WTC11 (cell line): Measurements from ENCODE around the gene POLR3B. TPM values are rescaled to one million over a fixed set of nuclear protein-coding genes. Genes with fewer than 3 reads are reported as not detected.
A peak's percentile ranks its signal among the peaks of the same experiment; 100 is the strongest.

ENCODE experiments used
- ATAC-seq: fragments of 200-7000 bp; cut with Tn5 transposase; 2 replicates; pipeline ENCODE4 v1.10.0; 2021; ENCODE audit warnings: mild to moderate bottlenecking, moderate library complexity
- CTCF ChIA-PET: fragments of 300-600 bp; sonication (Branson Sonifier 250); formaldehyde crosslinking; loops from one replicate; lab custom pipeline; 2021; ENCODE audit warnings: antibody characterized with exemption; lab: Charles Lee
- POLR2A ChIA-PET: fragments of 350-600 bp; sonication (Branson Sonifier 250); formaldehyde crosslinking; loops from one replicate; lab custom pipeline; 2021; ENCODE audit warnings: antibody characterized with exemption; lab: Charles Lee
- DNase-seq: peaks from one replicate; pipeline ENCODE4 v3.0.0; 2021; ENCODE audit warnings: low spot score
- H3K27ac Mint-ChIP-seq: 2 replicates; pipeline ENCODE4 v1.8.0; 2021; ENCODE audit warnings: mixed read lengths
- H3K27me3 Mint-ChIP-seq: 2 replicates; pipeline ENCODE4 v1.8.0; 2021; ENCODE audit warnings: low read depth, mild to moderate bottlenecking, moderate library complexity, mixed read lengths
- H3K36me3 Mint-ChIP-seq: 2 replicates; pipeline ENCODE4 v1.8.0; 2021; ENCODE audit warnings: mixed read lengths
- H3K4me1 Mint-ChIP-seq: 2 replicates; pipeline ENCODE4 v1.8.0; 2022; ENCODE audit warnings: mixed read lengths
- H3K4me3 Mint-ChIP-seq: 2 replicates; pipeline ENCODE4 v1.8.0; 2021; ENCODE audit warnings: mild to moderate bottlenecking, moderate library complexity, mixed read lengths
- H3K9me3 Mint-ChIP-seq: 2 replicates; pipeline ENCODE4 v1.8.0; 2021; ENCODE audit warnings: mixed read lengths
- EMX1 ChIP-seq: fragments of 250-450 bp; sonication (Bioruptor Pico); IDR thresholded peaks from 2 replicates; pipeline ENCODE4 v1.8.0; 2021; ENCODE audit warnings: mild to moderate bottlenecking
- ESRRA ChIP-seq: sonication (generic); formaldehyde crosslinking; IDR thresholded peaks from 2 replicates; pipeline ENCODE4 v1.8.1; 2022; ENCODE audit warnings: mild to moderate bottlenecking, missing genetic modification reagents, borderline replicate concordance
- GTF2I ChIP-seq: fragments of 250-450 bp; sonication (Bioruptor Pico); conservative IDR thresholded peaks from 2 replicates; pipeline ENCODE4 v1.4.0; 2021; ENCODE audit warnings: mild to moderate bottlenecking
- HMGA2 ChIP-seq: fragments of 250-450 bp; sonication (Bioruptor Pico); IDR thresholded peaks from 2 replicates; pipeline ENCODE4 v1.4.0; 2021; ENCODE audit warnings: mild to moderate bottlenecking, moderate library complexity
- NFYB ChIP-seq: sonication (generic); formaldehyde crosslinking; conservative IDR thresholded peaks from 2 replicates; pipeline ENCODE4 v1.8.0; 2022; ENCODE audit warnings: low read depth, missing genetic modification reagents
- NR3C1 ChIP-seq: sonication (generic); formaldehyde crosslinking; conservative IDR thresholded peaks from 2 replicates; pipeline ENCODE4 v1.8.1; 2023; ENCODE audit warnings: low read depth, mild to moderate bottlenecking, missing genetic modification reagents
- TP53 ChIP-seq: sonication (generic); formaldehyde crosslinking; IDR thresholded peaks from 2 replicates; pipeline ENCODE4 v1.8.1; 2023; ENCODE audit warnings: mild to moderate bottlenecking, missing genetic modification reagents
- ZNF219 ChIP-seq: sonication (generic); formaldehyde crosslinking; IDR thresholded peaks from 2 replicates; pipeline ENCODE4 v1.8.0; 2023; ENCODE audit warnings: missing genetic modification reagents, mild to moderate bottlenecking, borderline replicate concordance
- total RNA-seq: library from RNA; stranded (reverse); gene quantifications from 3 replicates; pipeline ENCODE4 v1.2.3, GENCODE V29; 2021
- TF ChIP-seq, protein P1 (sequence below): sonication (generic); formaldehyde crosslinking; IDR thresholded peaks from 2 replicates; pipeline ENCODE4 v1.8.0; 2022; ENCODE audit warnings: mild to moderate bottlenecking, missing genetic modification reagents
- TF ChIP-seq, protein P2 (sequence below): sonication (generic); formaldehyde crosslinking; IDR thresholded peaks from 2 replicates; pipeline ENCODE4 v1.8.1; 2023; ENCODE audit warnings: mild to moderate bottlenecking, missing genetic modification reagents, borderline replicate concordance
- TF ChIP-seq, protein P3 (sequence below): sonication (generic); formaldehyde crosslinking; IDR thresholded peaks from 2 replicates; pipeline ENCODE4 v1.8.0; 2022; ENCODE audit warnings: mild to moderate bottlenecking, missing genetic modification reagents
- TF ChIP-seq, protein P4 (sequence below): sonication (generic); formaldehyde crosslinking; IDR thresholded peaks from 2 replicates; pipeline ENCODE4 v1.8.0; 2023; ENCODE audit warnings: missing genetic modification reagents, mild to moderate bottlenecking, borderline replicate concordance
- TF ChIP-seq, protein P5 (sequence below): fragments of 250-450 bp; sonication (Bioruptor Pico); IDR thresholded peaks from 2 replicates; pipeline ENCODE4 v2.1.2; 2022; ENCODE audit warnings: mild to moderate bottlenecking, moderate library complexity
- TF ChIP-seq, protein P6 (sequence below): fragments of 250-450 bp; sonication (Bioruptor Pico); IDR thresholded peaks from 2 replicates; pipeline ENCODE4 v1.9.0; 2021; ENCODE audit warnings: mild to moderate bottlenecking, borderline replicate concordance

Gene POLR3B
- total RNA-seq, 1 experiment from 2014 or later: 9.0 TPM

DNA sequence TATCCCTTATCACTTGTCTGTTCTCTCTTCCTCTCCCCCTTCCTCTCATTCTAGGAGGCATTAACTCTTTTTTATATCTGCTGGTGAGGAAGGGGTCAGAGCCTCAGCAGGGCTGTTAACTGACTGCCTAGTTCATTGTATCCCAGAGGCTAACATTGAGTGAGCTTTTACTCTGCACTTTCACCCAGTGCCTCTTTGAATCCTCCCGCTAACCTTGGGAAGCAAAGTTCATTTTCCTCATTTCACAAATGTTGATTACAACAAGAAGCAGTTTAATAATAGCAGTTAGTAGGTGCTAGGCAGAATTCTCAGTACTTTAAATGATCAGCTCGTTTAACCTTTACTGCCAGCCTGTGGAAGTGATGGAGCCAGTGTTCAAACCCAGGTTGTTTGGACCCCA, 75.5 kb downstream of the POLR3B start:
- Mint-ChIP-seq H3K27ac (peak overlapping the region; percentile 11; the same call in 1 of the 2 replicates), H3K4me3 (no peak overlapping the region), H3K36me3 (no peaks in the 10 kb centered on the region; the same call in none of the 2 replicates), H3K27me3 (no peaks in the 10 kb centered on the region), H3K9me3 (no peaks in the 10 kb centered on the region), H3K4me1 (no peaks in the 10 kb centered on the region)
- TF ChIP-seq, protein P1, sequence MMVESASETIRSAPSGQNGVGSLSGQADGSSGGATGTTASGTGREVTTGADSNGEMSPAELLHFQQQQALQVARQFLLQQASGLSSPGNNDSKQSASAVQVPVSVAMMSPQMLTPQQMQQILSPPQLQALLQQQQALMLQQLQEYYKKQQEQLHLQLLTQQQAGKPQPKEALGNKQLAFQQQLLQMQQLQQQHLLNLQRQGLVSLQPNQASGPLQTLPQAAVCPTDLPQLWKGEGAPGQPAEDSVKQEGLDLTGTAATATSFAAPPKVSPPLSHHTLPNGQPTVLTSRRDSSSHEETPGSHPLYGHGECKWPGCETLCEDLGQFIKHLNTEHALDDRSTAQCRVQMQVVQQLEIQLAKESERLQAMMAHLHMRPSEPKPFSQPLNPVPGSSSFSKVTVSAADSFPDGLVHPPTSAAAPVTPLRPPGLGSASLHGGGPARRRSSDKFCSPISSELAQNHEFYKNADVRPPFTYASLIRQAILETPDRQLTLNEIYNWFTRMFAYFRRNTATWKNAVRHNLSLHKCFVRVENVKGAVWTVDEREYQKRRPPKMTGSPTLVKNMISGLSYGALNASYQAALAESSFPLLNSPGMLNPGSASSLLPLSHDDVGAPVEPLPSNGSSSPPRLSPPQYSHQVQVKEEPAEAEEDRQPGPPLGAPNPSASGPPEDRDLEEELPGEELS: no peak
- TF ChIP-seq ESRRA (no peak), NR3C1 (no peak), EMX1 (no peak), NFYB (no peak), ZNF219 (CRISPR knock-in tag) (no peak)
- TF ChIP-seq, protein P2, sequence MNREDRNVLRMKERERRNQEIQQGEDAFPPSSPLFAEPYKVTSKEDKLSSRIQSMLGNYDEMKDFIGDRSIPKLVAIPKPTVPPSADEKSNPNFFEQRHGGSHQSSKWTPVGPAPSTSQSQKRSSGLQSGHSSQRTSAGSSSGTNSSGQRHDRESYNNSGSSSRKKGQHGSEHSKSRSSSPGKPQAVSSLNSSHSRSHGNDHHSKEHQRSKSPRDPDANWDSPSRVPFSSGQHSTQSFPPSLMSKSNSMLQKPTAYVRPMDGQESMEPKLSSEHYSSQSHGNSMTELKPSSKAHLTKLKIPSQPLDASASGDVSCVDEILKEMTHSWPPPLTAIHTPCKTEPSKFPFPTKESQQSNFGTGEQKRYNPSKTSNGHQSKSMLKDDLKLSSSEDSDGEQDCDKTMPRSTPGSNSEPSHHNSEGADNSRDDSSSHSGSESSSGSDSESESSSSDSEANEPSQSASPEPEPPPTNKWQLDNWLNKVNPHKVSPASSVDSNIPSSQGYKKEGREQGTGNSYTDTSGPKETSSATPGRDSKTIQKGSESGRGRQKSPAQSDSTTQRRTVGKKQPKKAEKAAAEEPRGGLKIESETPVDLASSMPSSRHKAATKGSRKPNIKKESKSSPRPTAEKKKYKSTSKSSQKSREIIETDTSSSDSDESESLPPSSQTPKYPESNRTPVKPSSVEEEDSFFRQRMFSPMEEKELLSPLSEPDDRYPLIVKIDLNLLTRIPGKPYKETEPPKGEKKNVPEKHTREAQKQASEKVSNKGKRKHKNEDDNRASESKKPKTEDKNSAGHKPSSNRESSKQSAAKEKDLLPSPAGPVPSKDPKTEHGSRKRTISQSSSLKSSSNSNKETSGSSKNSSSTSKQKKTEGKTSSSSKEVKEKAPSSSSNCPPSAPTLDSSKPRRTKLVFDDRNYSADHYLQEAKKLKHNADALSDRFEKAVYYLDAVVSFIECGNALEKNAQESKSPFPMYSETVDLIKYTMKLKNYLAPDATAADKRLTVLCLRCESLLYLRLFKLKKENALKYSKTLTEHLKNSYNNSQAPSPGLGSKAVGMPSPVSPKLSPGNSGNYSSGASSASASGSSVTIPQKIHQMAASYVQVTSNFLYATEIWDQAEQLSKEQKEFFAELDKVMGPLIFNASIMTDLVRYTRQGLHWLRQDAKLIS: no peak
- TF ChIP-seq, protein P3, sequence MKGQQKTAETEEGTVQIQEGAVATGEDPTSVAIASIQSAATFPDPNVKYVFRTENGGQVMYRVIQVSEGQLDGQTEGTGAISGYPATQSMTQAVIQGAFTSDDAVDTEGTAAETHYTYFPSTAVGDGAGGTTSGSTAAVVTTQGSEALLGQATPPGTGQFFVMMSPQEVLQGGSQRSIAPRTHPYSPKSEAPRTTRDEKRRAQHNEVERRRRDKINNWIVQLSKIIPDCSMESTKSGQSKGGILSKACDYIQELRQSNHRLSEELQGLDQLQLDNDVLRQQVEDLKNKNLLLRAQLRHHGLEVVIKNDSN (CRISPR knock-in tag): no peak
- TF ChIP-seq, protein P4, sequence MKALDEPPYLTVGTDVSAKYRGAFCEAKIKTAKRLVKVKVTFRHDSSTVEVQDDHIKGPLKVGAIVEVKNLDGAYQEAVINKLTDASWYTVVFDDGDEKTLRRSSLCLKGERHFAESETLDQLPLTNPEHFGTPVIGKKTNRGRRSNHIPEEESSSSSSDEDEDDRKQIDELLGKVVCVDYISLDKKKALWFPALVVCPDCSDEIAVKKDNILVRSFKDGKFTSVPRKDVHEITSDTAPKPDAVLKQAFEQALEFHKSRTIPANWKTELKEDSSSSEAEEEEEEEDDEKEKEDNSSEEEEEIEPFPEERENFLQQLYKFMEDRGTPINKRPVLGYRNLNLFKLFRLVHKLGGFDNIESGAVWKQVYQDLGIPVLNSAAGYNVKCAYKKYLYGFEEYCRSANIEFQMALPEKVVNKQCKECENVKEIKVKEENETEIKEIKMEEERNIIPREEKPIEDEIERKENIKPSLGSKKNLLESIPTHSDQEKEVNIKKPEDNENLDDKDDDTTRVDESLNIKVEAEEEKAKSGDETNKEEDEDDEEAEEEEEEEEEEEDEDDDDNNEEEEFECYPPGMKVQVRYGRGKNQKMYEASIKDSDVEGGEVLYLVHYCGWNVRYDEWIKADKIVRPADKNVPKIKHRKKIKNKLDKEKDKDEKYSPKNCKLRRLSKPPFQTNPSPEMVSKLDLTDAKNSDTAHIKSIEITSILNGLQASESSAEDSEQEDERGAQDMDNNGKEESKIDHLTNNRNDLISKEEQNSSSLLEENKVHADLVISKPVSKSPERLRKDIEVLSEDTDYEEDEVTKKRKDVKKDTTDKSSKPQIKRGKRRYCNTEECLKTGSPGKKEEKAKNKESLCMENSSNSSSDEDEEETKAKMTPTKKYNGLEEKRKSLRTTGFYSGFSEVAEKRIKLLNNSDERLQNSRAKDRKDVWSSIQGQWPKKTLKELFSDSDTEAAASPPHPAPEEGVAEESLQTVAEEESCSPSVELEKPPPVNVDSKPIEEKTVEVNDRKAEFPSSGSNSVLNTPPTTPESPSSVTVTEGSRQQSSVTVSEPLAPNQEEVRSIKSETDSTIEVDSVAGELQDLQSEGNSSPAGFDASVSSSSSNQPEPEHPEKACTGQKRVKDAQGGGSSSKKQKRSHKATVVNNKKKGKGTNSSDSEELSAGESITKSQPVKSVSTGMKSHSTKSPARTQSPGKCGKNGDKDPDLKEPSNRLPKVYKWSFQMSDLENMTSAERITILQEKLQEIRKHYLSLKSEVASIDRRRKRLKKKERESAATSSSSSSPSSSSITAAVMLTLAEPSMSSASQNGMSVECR (CRISPR knock-in tag): no peak
- ATAC-seq (no peak), DNase-seq (no peak)
- ChIA-PET CTCF (interaction anchor here (0.5 to 1.8 kb wide), 2 partner anchors 20 to 409 kb away, joined by 4 read pairs; no protein-coding TSS in a partner anchor), POLR2A (no interaction called here)

DNA sequence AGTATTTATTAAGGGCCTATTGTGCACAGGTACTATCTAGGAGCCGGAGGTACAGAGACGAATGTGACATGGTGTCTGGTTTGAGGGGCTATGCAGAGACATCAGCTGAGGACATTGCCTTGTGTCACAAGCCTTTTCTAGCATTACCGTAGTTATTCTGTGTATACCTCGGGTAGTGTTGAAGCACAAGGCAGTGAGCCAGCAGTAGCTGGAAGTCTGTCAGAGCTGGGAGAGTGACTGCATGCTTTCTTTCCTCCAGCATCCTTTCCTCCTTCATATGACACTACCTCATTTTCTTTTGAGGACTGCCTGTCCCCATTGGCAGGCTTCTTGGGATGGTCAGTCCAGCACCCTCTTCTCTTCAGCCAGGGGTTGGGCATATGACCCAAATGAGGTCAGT, 77.0 kb downstream of the POLR3B start:
- ATAC-seq: no peak
- ChIA-PET CTCF (interaction anchor here (1.0 kb wide), 1 partner anchor 484 kb away, joined by 3 read pairs; no protein-coding TSS in a partner anchor), POLR2A (interaction anchor here (1.8 kb wide), 1 partner anchor 10 kb away, joined by 3 read pairs; no protein-coding TSS in a partner anchor)
- no peaks in the 10 kb centered on the region for H3K9me3 Mint-ChIP-seq
- no peak for DNase-seq
- H3K4me1 Mint-ChIP-seq: no peaks in the 10 kb centered on the region
- no peak overlapping the region for H3K4me3 Mint-ChIP-seq
- no peaks in the 10 kb centered on the region; the same call in none of the 2 replicates for H3K36me3 Mint-ChIP-seq
- H3K27ac Mint-ChIP-seq: no peak overlapping the region
- H3K27me3 Mint-ChIP-seq: no peaks in the 10 kb centered on the region
- no peak for TF ChIP-seq TP53 (CRISPR knock-in tag)
- TF ChIP-seq, protein P5, sequence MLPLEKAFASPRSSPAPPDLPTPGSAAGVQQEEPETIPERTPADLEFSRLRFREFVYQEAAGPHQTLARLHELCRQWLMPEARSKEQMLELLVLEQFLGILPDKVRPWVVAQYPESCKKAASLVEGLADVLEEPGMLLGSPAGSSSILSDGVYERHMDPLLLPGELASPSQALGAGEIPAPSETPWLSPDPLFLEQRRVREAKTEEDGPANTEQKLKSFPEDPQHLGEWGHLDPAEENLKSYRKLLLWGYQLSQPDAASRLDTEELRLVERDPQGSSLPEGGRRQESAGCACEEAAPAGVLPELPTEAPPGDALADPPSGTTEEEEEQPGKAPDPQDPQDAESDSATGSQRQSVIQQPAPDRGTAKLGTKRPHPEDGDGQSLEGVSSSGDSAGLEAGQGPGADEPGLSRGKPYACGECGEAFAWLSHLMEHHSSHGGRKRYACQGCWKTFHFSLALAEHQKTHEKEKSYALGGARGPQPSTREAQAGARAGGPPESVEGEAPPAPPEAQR (CRISPR knock-in tag): no peak
- TF ChIP-seq, protein P6, sequence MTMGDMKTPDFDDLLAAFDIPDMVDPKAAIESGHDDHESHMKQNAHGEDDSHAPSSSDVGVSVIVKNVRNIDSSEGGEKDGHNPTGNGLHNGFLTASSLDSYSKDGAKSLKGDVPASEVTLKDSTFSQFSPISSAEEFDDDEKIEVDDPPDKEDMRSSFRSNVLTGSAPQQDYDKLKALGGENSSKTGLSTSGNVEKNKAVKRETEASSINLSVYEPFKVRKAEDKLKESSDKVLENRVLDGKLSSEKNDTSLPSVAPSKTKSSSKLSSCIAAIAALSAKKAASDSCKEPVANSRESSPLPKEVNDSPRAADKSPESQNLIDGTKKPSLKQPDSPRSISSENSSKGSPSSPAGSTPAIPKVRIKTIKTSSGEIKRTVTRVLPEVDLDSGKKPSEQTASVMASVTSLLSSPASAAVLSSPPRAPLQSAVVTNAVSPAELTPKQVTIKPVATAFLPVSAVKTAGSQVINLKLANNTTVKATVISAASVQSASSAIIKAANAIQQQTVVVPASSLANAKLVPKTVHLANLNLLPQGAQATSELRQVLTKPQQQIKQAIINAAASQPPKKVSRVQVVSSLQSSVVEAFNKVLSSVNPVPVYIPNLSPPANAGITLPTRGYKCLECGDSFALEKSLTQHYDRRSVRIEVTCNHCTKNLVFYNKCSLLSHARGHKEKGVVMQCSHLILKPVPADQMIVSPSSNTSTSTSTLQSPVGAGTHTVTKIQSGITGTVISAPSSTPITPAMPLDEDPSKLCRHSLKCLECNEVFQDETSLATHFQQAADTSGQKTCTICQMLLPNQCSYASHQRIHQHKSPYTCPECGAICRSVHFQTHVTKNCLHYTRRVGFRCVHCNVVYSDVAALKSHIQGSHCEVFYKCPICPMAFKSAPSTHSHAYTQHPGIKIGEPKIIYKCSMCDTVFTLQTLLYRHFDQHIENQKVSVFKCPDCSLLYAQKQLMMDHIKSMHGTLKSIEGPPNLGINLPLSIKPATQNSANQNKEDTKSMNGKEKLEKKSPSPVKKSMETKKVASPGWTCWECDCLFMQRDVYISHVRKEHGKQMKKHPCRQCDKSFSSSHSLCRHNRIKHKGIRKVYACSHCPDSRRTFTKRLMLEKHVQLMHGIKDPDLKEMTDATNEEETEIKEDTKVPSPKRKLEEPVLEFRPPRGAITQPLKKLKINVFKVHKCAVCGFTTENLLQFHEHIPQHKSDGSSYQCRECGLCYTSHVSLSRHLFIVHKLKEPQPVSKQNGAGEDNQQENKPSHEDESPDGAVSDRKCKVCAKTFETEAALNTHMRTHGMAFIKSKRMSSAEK (CRISPR knock-in tag): no peak
- TF ChIP-seq GTF2I (CRISPR knock-in tag): no peak
- TF ChIP-seq HMGA2 (CRISPR knock-in tag): no peak
